HL-60 (cell line): ENCODE measurements around the gene KNOP1.

Source experiments
- CTCF ChIP-seq: IDR thresholded peaks from one replicate; pipeline ENCODE4 v1.5.1; 2011; ENCODE audit warnings: low read length, control low read depth, inconsistent platforms; ENCODE audit not compliant: insufficient read depth
- GABPA ChIP-seq: IDR thresholded peaks from 2 replicates; pipeline ENCODE4 v1.6.1; 2012; ENCODE audit warnings: low read depth
- POLR2AphosphoS5 ChIP-seq: IDR thresholded peaks from 2 replicates; pipeline ENCODE4 v1.6.1; 2012; ENCODE audit warnings: low read depth
- REST ChIP-seq: IDR thresholded peaks from 2 replicates; pipeline ENCODE4 v1.6.1; 2012; ENCODE audit warnings: low read depth; ENCODE audit not compliant: insufficient replicate concordance

- no peak for TF ChIP-seq CTCF
- TF ChIP-seq POLR2AphosphoS5: no peak
- no peak for TF ChIP-seq REST
- no peak for TF ChIP-seq GABPA
Observed at GRCh38 chr16:19751478-19752385, 33.7 kb upstream of the KNOP1 start.
